HL-60/S4 treated with retinoic acid at 250 ng/mL for 4 days and 3 days (cell line): ENCODE results near the gene NAB1.

Experiments used
- in situ Hi-C: fragments of 300-500 bp; cut with MboI; formaldehyde crosslinking; loops from 2 replicates; pipeline ENCODE4 v1.7.0; 2022; ENCODE audit warnings: low sequenced_read_pairs

Gene NAB1

GRCh38 chr2:190637281-190637734 lies 11.6 kb upstream of the NAB1 start:
- in situ Hi-C loops: no loop called here

DNA sequence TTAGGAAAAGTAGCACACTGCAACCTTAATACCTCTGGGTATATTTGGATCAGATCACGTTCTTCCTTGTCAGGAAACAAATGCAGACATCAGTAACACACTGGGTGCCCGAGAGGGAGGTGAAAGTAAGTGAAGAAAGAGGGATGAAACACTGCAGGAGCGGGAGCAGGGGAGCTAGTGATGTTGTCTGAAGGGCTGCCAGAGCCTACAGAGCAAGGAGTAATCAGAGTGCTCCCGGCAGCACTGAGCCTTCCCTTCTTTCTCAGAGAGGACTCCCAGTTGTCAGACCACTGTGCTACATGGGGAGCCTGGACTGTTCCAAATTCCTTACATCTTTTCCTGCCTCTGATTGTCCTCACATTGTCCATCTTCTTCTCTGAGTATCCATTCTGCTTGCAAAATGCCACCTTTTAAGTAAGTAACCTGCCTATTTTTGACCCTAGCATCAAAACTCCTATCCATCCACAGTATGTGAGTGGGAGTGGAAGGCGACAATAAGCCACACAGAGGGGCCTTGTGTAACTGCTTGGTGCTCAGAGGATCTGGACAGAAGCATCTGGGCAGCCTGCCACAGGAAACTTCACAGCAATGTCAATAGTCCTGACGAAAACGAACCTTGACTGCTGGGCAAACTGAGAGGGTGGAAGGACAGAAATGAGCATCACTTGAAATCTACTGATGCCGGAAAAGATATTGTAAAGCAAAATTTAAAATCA lies 10.8 kb upstream of the NAB1 start:
- in situ Hi-C loops: no loop called here

GRCh38 chr2:190640117-190640516 lies 8.8 kb upstream of the NAB1 start:
- in situ Hi-C loops: no loop called here

DNA sequence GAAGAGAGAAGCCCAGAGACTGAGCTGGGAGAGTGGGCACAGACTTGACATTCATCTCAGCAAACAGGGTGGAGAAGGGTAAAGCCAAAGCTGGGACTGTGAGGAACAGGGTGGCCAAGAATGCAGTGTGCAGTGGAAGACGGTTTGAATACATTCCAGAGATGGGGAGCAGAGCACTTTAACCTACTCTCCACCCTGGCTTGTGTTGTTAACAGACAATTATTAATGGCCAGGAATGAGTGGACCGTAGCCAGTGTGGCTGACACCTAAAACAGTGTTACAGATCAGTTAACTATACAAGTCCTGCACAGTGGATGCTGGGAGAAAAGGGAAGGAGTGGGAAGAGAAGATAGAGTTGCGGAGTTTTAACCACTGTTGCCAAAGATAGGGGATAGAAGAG lies 7.4 kb upstream of the NAB1 start:
- in situ Hi-C loops: no loop called here

DNA sequence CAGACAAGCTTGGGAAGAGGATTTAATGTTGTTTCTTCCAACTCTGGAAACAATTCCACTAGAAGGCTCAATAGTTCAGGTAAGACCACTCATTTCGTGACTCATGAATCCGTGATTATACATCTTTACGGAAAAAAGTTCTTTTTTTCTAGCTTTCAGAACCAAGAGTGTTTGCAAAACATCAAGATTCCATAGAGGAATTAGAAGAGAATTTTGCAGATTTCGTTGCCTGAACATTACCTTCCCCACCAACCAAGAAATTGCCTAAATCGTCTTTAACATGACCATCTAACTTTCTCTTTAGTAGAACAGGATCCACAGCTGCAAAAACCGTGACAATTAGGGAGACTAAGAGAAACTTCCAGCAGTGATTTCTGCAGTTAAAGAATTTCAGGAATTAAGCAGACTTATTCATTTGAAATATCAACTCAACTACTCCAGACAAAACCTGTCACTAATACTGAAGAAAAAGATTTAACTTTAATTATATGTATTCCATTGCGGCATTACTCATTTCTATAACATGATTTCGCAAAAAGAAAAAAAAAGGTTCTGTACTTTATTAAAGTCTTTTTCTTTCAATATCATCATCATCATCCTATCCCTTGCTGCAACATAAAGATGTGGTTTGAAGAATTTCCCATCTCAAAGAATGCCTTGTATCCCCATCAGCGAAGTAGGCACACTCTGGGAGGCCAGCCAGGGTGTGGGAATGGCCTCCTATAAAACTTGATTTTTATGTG lies 1.9 kb upstream of the NAB1 start:
- in situ Hi-C loops: no loop called here

DNA sequence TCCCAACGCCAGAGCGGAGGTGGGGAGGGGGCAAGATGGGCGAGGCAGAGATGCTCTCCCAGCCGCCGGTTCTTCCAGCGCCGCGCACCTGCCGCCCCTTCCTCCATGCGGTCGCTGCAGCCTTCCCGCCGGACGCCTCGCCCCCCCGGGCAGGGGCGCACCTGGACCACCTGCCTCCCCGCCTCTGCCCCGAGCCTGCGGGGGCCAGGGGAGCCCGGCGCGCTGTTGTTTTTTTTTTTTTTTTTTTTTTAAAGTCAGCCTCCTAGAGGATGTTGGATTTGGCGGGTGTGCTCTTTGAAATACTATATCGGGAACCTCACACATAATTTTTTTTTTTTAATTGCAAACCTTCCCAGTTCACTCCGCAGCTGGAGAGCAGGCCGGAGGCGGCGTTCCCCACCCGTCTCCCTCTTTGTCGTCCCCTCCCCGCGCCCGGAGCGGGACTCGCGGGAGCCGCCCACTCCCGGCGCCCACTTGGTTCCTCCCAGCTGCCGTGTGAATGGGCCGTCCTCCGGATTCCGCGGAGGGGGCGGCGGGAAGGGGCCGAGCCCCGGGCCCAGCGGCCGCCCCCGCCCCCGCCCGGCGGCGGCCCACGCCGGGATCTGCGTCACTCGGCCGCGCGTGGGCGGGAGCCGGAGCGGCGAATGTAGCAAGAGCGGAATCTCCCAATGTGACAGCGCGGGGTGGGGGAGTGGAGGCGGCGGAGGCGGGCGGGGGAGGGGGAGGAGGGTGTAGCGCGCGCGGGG lies 421 bp upstream of the NAB1 start:
- in situ Hi-C loops: no loop called here

DNA sequence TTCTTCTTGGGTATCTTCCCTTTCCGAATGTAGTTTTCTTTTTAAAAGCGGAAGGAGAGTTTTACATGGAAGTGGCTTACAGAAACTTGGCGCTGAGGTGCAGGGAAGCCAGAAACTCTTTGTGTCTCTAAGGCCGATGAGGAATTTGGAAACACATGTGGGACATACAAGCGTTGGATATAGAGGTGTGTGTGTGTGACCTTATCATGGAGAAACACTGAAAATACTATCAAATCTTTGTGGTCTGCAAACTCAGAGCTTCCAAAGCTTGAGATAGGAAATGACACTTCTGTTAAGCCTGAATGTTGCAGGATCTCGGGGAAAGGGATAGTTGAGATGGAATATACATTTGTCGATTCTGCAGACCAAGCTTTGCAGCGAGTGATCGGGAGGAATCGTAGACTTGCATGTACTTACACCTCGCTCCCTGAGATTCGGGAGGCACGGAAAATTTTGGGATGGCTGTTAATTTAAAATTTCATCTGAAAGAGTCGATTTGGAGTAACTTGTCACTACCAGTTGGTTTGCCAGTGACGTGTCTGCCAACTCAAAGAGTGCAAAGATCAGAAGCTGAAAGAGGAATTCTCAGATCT lies 1.0 kb downstream of the NAB1 start:
- in situ Hi-C loops: no loop called here

DNA sequence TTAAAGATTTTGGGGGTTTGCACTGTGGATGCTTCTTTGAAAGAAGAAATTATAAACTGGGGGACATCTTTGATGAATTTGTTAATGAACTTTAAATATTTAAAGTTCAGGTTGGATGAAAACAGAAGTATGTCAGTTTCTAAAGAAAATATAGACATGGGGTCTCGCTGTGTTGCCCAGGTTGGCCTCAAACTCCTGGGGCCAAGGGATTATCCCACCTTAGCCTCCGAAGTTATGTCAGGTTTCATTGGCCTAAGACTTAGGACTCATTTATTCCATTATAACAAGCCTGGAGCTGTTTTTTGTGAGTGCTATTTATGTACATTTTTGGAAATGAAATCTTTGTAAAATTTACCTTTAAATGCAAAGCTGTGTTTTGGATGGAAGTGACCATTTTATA lies 2.5 kb downstream of the NAB1 start:
- in situ Hi-C loops: no loop called here

DNA sequence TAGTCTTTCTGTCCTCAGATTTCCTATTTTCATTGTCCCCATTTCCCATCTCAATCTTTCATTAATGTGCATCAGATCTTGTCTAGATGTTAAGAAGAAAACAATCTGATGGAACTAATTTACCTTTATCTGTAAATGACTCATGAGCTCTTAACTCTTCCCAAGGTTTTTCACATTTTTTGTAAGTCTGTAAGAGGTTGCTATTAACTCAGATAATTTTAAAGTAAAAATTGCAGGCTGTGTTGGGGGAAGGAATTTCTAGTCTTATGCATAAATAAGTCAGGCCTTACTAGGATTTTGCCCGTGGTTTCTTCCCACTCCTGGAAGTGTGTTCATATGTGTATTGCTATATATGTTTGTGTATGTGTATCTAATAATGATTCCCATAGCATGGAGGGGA lies 4.3 kb downstream of the NAB1 start:
- in situ Hi-C loops: no loop called here

DNA sequence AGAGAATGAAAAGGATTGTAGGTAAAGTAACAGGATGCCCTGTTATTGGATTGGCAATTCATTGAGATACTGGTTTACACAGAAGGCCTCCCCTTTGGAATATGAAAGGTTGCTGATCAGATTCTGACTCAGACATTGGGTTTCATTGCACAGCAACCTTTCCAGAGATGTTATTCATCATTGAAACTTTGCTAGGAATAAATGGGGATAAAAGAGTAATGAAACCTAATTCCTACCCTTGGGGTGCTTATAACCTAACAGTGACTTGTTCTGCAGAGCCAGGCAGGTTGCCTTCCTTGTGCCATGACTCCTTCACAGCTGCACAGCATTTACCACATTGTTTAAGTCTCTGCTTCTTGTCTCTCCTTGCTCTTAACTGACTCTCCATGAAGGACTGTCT lies 5.0 kb downstream of the NAB1 start:
- in situ Hi-C loops: no loop called here

GRCh38 chr2:190655113-190655512 lies 6.2 kb downstream of the NAB1 start:
- in situ Hi-C loops: no loop called here

- in situ Hi-C loops: no loop called here
Measured at GRCh38 chr2:190655570-190655969, 6.7 kb downstream of the NAB1 start.

GRCh38 chr2:190656301-190656700 lies 7.4 kb downstream of the NAB1 start:
- in situ Hi-C loops: no loop called here

DNA sequence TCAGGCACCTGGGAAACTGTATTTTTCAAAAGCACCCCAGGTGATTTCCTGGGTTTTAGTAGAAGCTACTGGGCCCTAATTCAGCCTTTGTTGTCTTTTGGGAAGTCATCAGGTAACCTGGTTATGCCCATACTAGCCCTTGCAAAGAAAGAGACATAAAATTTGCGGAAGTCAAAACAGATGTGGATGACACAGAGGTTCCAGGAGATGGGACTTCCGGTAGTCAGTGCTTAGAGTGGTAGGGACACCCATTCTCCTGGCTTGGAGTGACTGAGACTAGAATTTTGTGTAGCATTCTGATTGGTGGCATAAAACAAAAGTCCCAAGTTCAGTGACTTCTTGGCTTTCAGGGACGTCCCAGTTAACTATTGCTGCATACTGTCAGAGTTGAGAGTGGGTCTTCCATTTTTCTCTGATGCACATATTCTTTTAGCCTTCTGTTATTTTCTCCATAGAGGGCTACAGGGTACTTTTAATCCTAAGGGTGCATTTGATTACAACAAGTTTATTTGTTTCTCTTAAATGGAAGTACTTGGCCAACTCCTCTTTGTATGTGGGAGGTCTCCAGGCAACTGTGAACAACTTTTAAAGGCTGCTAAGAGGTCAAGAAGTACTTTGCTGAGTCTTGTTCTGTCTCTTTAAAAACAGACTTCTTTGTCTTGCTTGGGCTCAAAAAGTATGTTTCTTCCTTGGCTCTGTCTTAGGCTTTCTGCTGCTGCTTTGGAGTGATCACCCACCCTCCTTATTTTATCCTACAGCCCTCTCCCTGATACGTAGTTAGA lies 8.8 kb downstream of the NAB1 start:
- in situ Hi-C loops: no loop called here

- in situ Hi-C loops: no loop called here
Measured at GRCh38 chr2:190659553-190659952, 10.7 kb downstream of the NAB1 start.

GRCh38 chr2:190662754-190663153 lies 13.9 kb downstream of the NAB1 start:
- in situ Hi-C loops: no loop called here

GRCh38 chr2:190663348-190663747 lies 14.5 kb downstream of the NAB1 start:
- in situ Hi-C loops: no loop called here

GRCh38 chr2:190663839-190664238 lies 15.0 kb downstream of the NAB1 start:
- in situ Hi-C loops: no loop called here

GRCh38 chr2:190664240-190664639 lies 15.4 kb downstream of the NAB1 start:
- in situ Hi-C loops: no loop called here

DNA sequence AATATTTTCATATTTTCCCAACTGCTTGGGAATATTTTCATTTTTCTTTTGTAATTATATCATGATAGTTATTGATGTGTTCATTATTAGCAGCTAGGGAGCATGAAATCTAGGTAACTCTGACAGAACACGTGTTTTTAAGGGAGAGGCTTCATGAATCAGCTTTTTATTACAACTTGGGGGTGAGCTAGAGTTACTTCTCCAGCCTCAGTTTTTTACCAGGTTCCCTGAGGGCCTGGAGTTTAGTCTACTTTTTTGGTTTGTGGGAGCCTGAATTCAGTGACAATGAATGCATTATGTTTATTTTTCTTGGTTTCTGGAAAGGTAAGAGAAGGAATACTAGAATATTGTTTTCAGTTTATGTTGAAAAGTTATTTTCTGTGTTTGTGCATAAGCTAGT lies 18.0 kb downstream of the NAB1 start:
- in situ Hi-C loops: no loop called here

DNA sequence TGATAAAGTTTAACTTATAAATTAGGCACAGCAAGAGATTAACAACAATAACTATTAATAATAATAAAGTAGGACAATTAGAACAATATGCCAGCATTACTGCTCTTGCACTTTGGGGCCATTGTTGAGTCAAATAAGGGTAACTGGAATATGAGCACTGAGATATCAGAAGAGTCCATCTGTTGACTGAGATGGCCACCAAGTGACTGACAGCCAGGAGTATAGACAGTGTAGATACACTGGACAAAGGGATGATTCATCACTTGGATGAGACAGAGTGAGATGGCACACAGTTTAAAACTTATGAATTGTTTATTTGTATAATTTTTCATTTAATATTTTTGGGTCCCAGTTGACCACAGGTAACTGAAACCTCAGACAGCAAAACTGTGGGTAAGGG lies 20.0 kb downstream of the NAB1 start:
- in situ Hi-C loops: no loop called here
